Stimulated activated memory B cell treated with anti-CD40 and anti-IgM and Interleukin-4, amounts not matched to agents 10 μg/mL and 1 μg/mL and 100 μg/mL, for 72 hours (primary cell): ENCODE data around the gene AS3MT.
A peak's percentile ranks its signal among the peaks of the same experiment; 100 is the strongest.
"Not testable (repeated sequence)": the region's sequence is repeated elsewhere in the genome, so short reads cannot be mapped to it uniquely, and the experiment has no call there.

Experiments used
- ATAC-seq: fragments of 150-1000 bp; cut with Tn5 transposase; 2 replicates; pipeline ENCODE4 v1.10.0; 2021
- H3K27ac Mint-ChIP-seq: one replicate; pipeline ENCODE4 v1.8.0; 2022; ENCODE audit warnings: mild to moderate bottlenecking, mixed read lengths
- H3K27me3 Mint-ChIP-seq: one replicate; pipeline ENCODE4 v1.8.0; 2022; ENCODE audit warnings: mixed read lengths
- H3K36me3 Mint-ChIP-seq: one replicate; pipeline ENCODE4 v1.8.0; 2022; ENCODE audit warnings: mixed read lengths
- H3K4me1 Mint-ChIP-seq: one replicate; pipeline ENCODE4 v1.8.0; 2022; ENCODE audit warnings: mixed read lengths
- H3K4me3 Mint-ChIP-seq: one replicate; pipeline ENCODE4 v1.8.0; 2022; ENCODE audit warnings: mild to moderate bottlenecking, moderate library complexity, mixed read lengths
- H3K9me3 Mint-ChIP-seq: one replicate; pipeline ENCODE4 v1.8.0; 2022; ENCODE audit warnings: mixed read lengths

AS3MT gene, protein sequence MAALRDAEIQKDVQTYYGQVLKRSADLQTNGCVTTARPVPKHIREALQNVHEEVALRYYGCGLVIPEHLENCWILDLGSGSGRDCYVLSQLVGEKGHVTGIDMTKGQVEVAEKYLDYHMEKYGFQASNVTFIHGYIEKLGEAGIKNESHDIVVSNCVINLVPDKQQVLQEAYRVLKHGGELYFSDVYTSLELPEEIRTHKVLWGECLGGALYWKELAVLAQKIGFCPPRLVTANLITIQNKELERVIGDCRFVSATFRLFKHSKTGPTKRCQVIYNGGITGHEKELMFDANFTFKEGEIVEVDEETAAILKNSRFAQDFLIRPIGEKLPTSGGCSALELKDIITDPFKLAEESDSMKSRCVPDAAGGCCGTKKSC

DNA sequence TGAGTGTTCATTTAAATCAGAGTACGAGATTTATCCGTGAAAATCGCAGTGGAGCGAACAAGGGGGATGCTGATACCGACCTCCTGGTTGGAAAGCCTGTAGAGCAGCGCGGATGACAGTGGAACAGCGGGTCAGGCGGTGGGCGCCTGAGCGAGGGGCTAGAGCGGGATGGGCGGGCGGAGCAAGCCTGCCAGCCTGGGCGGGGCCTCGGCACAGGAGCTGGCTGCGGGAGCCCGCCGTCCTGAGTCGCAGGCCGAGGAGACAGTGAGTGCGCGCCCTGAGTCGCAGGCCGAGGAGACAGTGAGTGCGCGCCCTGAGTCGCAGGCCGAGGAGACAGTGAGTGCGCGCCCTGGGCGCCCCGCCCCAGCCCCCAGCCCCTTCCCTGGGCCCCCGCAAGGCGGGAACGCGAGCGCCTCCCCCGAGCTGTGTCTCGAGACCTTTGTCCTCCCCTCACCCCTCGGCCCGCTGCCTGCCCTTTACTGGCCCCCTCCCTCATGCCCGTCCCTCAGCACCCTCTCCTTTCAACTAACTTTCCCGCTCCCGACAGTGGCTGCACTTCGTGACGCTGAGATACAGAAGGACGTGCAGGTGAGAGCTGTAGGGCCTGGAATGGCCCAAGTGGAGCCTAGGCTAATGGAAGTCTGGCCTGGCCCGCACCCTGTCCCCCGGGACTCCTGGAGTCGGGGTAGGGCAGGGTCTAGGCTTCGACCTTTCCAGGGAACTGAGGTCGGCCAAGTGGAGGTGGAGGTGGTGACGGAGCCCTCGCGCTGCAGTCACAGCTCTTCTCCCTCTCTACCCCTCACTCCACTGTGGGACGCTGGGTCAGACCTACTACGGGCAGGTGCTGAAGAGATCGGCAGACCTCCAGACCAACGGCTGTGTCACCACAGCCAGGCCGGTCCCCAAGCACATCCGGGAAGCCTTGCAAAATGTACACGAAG is at the start of gene AS3MT:
Gene AS3MT (plus strand): TSS at position 213 of the 941 bp plus-strand sequence. CDS start 123 bp downstream, at position 336.
- H3K4me3 Mint-ChIP-seq = peak within 1 kb of the TSS; percentile 77
- no peaks in the 10 kb centered on the region for H3K36me3 Mint-ChIP-seq
- no peak within 1 kb of the TSS for H3K27ac Mint-ChIP-seq
- peaks cover 28% of the 10 kb centered on the region for H3K27me3 Mint-ChIP-seq
- peak; percentile 55 for ATAC-seq
- peaks cover 14% of the 10 kb centered on the region for H3K4me1 Mint-ChIP-seq
- H3K9me3 Mint-ChIP-seq = no peaks in the 10 kb centered on the region

DNA sequence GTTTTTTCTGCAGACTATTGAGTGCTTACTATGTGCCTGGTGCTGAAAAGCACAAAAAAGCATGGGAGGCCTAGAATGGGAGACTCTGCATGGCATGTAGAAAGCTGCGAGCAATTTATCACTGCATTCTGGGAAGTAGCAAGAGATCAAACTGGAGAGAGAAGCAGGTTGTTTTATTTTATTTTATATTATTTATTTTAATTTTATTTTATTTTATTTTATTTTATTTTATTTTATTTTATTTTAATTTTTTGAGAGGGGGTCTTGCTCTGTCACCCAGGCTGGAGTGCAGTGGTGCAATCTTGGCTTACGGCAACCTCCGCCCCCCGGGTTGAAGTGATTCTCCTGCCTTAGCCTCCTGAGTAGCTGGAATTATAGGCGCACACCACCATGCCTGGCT is 49.3 kb upstream of the AS3MT start:
- H3K9me3 Mint-ChIP-seq, H3K4me3 Mint-ChIP-seq, H3K36me3 Mint-ChIP-seq, H3K27me3 Mint-ChIP-seq, H3K27ac Mint-ChIP-seq, ATAC-seq: not testable (repeated sequence)
- peaks cover 13% of the 10 kb centered on the region for H3K4me1 Mint-ChIP-seq

DNA sequence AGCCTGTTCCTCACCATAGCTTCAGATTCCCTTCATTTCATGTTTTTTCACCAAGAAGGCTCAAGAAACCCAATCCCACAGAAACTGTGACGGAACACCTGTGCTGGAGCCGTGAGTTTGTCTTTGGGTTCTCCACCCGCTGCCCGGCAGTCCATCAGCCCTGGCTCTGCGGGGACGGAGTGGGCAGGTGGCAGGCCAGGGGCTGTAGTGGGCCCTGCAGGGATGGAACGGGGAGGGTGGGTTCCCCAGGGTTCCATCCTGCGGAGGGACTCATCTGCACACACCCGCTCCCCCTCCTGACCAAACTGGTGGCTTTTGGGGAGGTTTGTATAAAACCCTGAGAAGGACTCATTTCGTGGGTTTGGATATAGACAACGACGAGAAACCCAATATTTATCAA is 47.0 kb upstream of the AS3MT start:
- no peak overlapping the region for H3K4me3 Mint-ChIP-seq

DNA sequence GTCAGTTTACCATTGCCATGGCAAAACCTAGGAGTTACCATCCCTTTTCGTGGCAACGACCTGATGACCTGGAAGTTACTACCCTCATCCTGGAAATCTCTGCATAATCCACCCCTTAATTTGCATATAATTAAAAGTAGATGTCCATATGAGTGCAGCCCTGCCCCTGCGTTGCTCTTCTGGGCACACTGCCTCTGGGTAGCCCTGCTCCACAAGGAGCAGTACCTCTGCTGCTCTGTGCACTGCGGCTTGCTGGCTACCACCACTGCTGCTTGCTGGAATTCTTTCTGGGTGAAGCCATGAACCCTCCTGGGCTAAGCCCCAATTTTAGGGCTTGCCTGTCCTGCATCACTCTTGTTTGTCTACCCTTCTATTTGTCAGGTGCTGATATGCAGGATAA is 44.6 kb upstream of the AS3MT start:
- Mint-ChIP-seq H3K27ac (no peak overlapping the region), H3K36me3 (no peaks in the 10 kb centered on the region), H3K9me3 (no peaks in the 10 kb centered on the region), H3K4me3 (no peak overlapping the region), H3K27me3 (no peaks in the 10 kb centered on the region), H3K4me1 (no peaks in the 10 kb centered on the region)
- no peak for ATAC-seq

More for the DNA sequence above, 47.0 kb upstream of the AS3MT start:
- H3K36me3 Mint-ChIP-seq = no peaks in the 10 kb centered on the region
- ATAC-seq = no peak
- no peaks in the 10 kb centered on the region for H3K27me3 Mint-ChIP-seq
- H3K9me3 Mint-ChIP-seq = no peaks in the 10 kb centered on the region
- H3K4me1 Mint-ChIP-seq = peaks cover 6% of the 10 kb centered on the region
- H3K27ac Mint-ChIP-seq = no peak overlapping the region

DNA sequence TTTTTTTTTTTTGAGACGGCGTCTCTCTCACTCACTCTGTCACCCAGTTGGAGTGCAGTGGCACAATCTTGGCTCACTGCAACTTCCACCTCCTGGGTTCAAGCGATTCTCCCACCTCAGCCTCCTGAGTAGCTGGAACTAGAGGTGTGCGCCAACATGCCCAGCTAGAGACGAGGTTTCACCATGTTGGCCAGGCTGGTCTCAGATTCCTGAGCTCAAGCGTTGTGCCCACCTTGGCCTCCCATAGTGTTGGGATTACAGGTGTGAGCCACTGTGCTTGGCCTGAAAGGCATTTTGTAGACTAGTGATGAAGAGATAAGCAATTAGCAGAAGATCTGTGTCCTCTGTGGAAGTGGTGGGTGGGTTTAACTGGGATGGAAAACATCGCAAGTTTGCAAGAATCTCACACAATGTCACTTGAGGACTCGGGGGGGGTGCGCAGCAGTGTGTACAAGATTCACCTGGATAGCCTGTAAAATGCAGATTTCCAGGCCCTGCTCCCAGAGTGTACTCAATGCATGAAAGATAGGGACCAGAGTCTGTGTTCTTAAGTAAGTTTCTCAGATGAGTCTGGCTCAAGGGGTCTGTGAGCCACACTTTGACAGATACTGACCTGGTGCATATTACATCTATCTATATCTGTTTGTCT is 43.0 kb upstream of the AS3MT start:
- H3K27me3 Mint-ChIP-seq = no peaks in the 10 kb centered on the region
- ATAC-seq = no peak

DNA sequence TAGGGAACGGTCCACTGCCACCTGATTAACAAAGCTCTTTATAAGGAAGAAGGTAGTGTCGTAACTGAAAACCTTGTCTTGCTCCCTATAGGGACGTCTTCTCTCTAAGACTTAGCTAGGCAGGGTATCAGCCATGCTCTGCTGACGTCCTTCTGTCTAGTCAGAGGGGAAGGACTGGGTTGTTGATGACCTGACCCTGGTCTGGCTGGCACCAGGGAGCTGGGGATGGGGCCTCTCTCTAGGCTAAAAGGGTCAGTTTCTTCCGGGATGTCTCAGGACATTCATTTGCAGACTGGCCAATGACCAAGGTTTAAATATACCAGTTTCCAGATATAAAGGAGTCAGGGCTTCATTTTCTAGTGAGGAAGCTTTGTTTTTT is 41.7 kb upstream of the AS3MT start:
- Mint-ChIP-seq H3K4me3 (no peak overlapping the region), H3K9me3 (no peaks in the 10 kb centered on the region), H3K36me3 (no peaks in the 10 kb centered on the region), H3K27me3 (no peaks in the 10 kb centered on the region), H3K27ac (no peak overlapping the region), H3K4me1 (no peaks in the 10 kb centered on the region)
- no peak for ATAC-seq

More for the DNA sequence above, 43.0 kb upstream of the AS3MT start:
- Mint-ChIP-seq H3K9me3 (no peaks in the 10 kb centered on the region), H3K4me3 (no peak overlapping the region), H3K36me3 (no peaks in the 10 kb centered on the region), H3K4me1 (no peaks in the 10 kb centered on the region), H3K27ac (no peak overlapping the region)

DNA sequence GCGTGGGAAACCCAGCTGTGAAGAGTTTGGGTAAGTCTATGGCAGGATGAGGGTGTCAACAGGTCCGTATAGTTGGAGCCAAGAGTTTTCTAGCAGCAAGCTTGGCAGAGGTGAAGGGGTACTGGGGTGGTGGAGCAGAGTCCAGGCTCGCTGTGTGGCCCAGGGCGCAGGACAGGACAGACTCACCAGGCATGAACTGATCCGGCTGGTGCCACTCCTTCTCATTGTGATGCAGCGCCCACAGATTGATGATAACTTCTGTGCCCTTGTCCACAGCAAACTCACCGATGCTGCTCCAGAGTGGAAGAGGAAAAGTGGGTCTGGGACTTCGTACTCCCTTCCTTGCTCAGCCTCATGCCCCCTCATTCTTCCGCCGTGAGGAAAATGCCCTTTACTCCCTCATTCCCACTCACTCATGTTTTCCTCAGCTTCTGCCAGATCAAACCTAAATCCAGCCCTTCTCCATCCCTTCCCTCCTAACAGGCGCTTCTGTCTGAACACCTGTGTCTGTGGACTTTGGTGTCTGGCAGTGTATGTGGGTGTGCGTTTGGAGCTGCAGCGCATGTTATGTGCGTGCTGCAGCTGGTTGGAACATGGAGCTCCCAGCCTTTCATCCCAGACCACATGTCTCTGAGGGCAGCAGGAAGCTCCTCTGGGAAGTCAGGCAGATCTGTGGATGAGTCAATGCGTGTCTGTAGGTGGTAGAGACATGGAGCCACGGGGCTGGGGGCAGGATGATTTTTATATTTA is 37.8 kb upstream of the AS3MT start:
- ATAC-seq = no peak
- Mint-ChIP-seq H3K4me3 (no peak overlapping the region), H3K27me3 (no peaks in the 10 kb centered on the region), H3K27ac (no peak overlapping the region), H3K9me3 (no peaks in the 10 kb centered on the region), H3K4me1 (peaks cover 5% of the 10 kb centered on the region), H3K36me3 (no peaks in the 10 kb centered on the region)

DNA sequence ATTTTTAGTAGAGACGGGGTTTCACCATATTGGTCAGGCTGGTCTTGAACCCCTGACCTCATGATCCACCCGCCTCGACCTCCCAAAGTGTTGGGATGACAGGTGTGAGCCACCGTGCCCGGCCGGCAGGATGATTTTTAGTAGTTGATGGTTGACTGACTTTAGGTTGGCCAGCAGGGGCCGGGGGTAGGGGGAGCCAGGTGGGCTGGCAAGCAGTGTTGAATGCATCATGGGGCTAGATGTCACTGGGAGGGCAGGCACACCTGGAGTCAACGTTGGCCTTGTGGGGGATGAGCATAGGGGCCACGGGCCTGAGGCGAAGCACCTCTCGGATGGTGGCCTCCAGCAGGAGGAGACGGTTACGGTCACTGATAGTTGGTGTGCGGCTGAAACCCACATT is 37.0 kb upstream of the AS3MT start:
- peaks cover 5% of the 10 kb centered on the region for H3K4me1 Mint-ChIP-seq
- no peak overlapping the region for H3K27ac Mint-ChIP-seq
- H3K9me3 Mint-ChIP-seq = no peaks in the 10 kb centered on the region
- ATAC-seq = no peak
- no peaks in the 10 kb centered on the region for H3K27me3 Mint-ChIP-seq
- H3K36me3 Mint-ChIP-seq = no peaks in the 10 kb centered on the region
- H3K4me3 Mint-ChIP-seq = no peak overlapping the region

DNA sequence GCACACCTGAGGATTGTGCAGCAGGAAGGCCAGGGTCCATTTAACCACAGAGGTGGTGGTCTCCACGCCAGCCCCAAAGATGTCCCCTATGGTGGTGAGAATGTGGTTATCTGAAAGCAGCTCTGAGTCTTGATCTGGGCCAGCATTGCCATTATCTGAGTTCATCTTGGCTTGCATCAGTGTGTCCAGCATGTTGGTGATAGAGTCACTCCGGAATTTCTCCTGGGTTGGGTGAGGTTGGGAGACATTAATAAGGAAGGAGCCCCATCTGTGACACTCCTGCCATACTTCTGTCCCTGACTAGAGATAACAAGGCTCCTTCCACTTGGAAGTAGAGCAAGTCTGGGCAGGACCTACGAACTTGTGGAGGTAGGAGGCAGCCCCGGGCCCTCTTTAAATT is 36.3 kb upstream of the AS3MT start:
- Mint-ChIP-seq H3K4me1 (peaks cover 5% of the 10 kb centered on the region), H3K27me3 (no peaks in the 10 kb centered on the region), H3K4me3 (no peak overlapping the region), H3K9me3 (peaks cover 4% of the 10 kb centered on the region), H3K27ac (no peak overlapping the region), H3K36me3 (peaks cover 4% of the 10 kb centered on the region)
- no peak for ATAC-seq

DNA sequence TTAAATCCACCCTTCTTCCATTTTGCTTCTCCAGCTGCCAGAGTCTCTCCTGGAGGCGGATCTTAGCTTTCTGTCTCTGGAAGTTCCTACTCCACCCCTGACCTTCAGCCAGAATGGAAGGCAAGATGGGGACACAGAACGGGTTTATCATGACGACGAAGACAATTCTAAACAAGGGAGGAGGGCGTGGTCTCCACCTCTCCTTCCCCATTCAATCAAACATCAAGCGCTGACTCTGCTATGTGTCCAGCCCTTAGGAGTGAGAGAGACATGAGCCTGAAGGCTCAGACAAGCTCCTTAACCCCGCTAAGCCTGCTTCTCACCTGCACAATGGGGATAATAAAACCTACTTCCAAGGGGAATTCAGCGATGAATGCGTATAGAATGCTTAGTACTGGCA is 35.1 kb upstream of the AS3MT start:
- ATAC-seq = no peak
- Mint-ChIP-seq H3K27ac (no peak overlapping the region), H3K36me3 (peaks cover 6% of the 10 kb centered on the region), H3K4me1 (peaks cover 5% of the 10 kb centered on the region), H3K4me3 (no peak overlapping the region), H3K9me3 (peaks cover 8% of the 10 kb centered on the region), H3K27me3 (no peaks in the 10 kb centered on the region)

DNA sequence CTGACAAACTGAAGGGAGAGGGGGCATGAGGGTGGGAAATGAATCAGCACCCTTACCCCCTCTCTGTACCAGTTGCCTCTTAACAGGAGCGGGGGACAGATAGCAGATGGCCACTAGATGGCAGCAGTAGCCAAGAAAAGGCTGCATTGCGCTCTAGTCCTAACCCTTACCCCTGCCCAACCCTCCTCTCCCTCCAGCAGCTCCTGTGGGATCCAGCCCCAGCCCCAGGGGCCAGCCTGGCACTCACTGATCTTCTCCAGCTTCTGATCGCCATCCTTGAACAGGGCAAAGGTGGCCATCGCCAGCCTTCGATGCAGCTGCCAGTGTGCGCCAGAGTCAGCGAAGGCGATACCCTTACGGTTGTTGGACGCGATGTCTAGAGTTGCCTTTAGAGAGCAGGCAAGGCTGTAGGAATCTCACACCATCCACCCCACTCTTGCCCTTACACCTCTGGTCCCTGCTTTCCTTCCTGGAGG is 34.2 kb upstream of the AS3MT start:
- no peak overlapping the region for H3K27ac Mint-ChIP-seq
- peaks cover 6% of the 10 kb centered on the region for H3K36me3 Mint-ChIP-seq
- H3K4me3 Mint-ChIP-seq = no peak overlapping the region
- H3K4me1 Mint-ChIP-seq = peaks cover 5% of the 10 kb centered on the region
- peak; percentile 89 for ATAC-seq
- peaks cover 5% of the 10 kb centered on the region for H3K27me3 Mint-ChIP-seq
- peaks cover 8% of the 10 kb centered on the region for H3K9me3 Mint-ChIP-seq

DNA sequence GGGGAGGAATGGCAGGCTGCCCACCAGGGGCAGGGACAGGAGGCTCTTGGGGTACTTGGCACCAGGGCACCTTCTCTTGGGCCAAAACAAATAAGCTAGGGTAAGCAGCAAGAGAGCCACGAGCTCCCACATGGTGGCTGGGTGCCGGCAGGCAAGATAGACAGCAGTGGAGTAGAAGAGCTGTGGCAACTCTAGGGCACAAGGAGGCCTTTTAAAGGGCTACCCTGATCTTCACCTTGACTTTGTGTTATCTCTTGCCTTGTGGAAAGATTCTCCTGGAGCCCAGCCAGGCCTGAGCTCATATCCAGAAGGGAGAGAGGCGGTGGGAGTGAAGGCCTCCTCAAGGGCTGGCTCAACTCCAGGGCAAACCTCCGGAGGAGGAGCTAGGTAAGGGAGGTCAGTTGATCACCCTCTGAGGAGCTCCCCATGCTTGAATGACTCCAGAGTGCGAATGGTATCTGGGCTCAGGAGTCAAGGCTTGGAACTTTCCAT is 32.0 kb upstream of the AS3MT start, which contains the start of gene CYP17A1:
Gene CYP17A1 (minus strand): TSS at position 184 of the 492 bp plus-strand sequence. CDS start 52 bp downstream, at position 132.
- Mint-ChIP-seq H3K4me3 (no peak within 1 kb of the TSS), H3K27me3 (peaks cover 20% of the 10 kb centered on the region), H3K27ac (no peak within 1 kb of the TSS), H3K36me3 (peaks cover 6% of the 10 kb centered on the region), H3K4me1 (peaks cover 5% of the 10 kb centered on the region), H3K9me3 (peaks cover 8% of the 10 kb centered on the region)
- no peak for ATAC-seq

DNA sequence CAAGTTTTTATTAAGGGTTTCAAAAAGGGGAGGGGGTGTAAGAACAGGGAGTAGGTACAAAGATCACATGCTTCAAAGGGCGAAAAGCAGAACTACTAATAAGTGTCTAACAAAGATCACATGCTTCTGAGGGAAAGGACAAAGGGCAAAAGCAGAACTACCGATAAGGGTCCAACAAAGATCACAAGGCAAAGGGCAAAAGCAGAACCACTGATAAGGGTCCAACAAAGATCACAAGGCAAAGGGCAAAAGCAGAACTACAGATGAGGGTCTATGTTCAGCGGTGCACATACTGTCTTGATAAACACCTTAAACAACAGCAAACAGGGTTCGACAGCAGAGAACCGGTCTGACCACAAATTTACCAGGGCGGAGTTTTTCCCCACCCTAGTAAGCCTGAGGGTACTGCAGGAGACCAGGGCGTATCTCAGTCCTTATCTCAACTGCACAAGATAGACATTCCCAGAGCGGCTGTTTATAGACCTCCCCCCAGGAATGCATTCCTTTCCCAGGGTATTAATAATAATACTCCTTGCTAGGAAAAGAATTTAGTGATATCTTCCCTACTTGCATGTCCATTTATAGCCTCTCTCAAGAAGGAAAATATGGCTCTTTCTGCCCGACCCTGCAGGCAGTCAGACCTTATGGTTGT is 30.9 kb upstream of the AS3MT start:
- peaks cover 20% of the 10 kb centered on the region for H3K27me3 Mint-ChIP-seq
- not testable (repeated sequence) for ATAC-seq

DNA sequence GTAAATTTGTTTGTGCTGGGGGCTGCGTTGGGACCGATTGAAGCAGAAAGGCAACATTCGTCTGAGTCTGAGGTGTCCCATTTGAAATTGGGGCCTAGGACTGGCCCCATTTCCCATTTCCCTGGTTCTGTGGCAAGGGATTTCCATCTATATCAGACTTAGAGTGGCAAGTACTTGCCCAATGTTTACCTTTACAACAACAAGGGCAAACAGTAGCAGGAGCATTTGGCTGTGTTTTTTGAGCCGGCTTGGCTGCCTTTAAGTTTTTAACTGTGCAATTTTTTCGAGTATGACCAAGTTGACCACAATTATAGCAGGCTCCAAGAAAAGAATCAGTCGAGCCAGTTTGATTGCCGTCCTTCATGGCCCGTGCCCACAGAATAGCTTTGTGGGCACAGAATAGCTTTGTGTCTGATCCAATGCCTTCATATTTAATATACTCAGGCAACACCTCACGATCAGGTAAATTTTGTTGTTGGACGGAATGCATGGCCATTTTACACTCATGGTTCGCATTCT is 27.4 kb upstream of the AS3MT start:
- ATAC-seq = no peak
- no peak overlapping the region for H3K4me3 Mint-ChIP-seq
- peaks cover 20% of the 10 kb centered on the region for H3K27me3 Mint-ChIP-seq
- H3K4me1 Mint-ChIP-seq = no peaks in the 10 kb centered on the region
- H3K36me3 Mint-ChIP-seq = peaks cover 6% of the 10 kb centered on the region
- no peak overlapping the region for H3K27ac Mint-ChIP-seq
- peaks cover 20% of the 10 kb centered on the region for H3K9me3 Mint-ChIP-seq

More for the DNA sequence above, 30.9 kb upstream of the AS3MT start:
- H3K36me3 Mint-ChIP-seq, H3K4me1 Mint-ChIP-seq, H3K27ac Mint-ChIP-seq, H3K4me3 Mint-ChIP-seq: not testable (repeated sequence)
- peaks cover 15% of the 10 kb centered on the region for H3K9me3 Mint-ChIP-seq
